IPS-NIHi7 (cell line): ENCODE data around the gene EFL1.
A peak's percentile ranks its signal among the peaks of the same experiment; 100 is the strongest.

Experiments
- DNase-seq: peaks from one replicate; pipeline ENCODE4 v3.0.0; 2012; ENCODE audit warnings: mixed read lengths; ENCODE audit errors: extremely low spot score

The EFL1 gene

DNA sequence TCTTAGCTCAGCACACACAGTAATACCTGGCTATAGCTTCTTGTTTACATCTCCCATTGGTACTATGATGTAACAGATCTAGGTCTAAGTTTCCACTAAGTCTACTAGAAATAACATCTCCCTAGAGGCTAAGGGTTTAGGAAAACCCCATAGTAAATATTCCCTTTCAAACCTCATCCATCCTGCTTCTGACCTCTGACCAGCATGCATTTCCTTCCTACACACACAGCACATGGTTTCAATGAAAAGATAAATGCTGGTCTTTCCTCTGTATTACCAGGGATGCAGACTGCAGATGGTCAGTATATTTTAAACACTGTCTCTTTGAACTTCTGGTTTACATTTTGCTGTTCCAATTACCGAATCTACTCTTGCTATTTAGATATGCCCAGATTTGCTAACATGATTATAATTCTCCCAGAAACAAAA lies 96.6 kb downstream of the EFL1 start:
- no peak for DNase-seq

DNA sequence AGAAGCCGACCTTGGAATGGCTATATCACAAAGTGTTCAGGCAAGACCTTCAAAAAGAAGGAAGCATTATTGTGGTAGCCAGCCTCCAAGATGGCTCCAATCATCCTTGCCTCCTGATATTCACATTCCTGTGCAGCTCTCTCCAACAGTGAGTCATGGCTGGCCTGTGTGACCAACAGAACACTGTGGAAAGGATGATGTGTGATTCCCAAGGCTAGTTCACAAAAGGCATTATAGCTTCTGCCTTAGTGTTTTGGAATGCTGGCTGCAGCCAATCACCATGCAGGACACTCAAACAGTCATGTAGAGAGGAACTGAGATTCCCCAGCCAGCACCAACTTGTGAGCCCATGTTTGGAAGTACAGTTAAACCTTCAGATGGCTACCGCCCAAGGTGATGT lies 102.6 kb downstream of the EFL1 start:
- peak; percentile 29 for DNase-seq

GRCh38 chr15:82158811-82159210 lies 103.7 kb downstream of the EFL1 start:
- DNase-seq = no peak

DNA sequence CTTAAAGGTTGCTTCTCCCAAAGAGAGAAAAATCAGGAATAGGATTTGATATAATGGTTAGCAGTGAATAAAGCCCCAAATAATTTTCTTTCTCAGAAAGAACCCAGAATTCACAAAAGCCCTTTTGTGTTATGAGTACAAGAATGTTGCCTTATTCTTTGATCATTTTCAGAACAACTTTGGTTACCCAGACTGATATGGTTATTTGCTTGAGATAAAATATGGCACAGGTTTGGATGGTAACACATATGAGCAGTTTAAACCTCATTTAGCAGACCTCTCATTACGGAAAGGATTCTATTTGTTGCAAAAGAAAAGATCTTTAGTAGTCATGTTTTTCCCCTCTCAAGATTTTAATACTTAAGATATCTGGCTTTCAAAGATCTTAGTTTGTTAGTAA lies 111.9 kb downstream of the EFL1 start:
- DNase-seq = no peak

GRCh38 chr15:82146990-82147461 lies 115.5 kb downstream of the EFL1 start:
- no peak for DNase-seq

GRCh38 chr15:82146576-82146975 lies 116.0 kb downstream of the EFL1 start:
- no peak for DNase-seq

- no peak for DNase-seq
These were observed 118.8 kb downstream of the EFL1 start for GRCh38 chr15:82143390-82144385.

DNA sequence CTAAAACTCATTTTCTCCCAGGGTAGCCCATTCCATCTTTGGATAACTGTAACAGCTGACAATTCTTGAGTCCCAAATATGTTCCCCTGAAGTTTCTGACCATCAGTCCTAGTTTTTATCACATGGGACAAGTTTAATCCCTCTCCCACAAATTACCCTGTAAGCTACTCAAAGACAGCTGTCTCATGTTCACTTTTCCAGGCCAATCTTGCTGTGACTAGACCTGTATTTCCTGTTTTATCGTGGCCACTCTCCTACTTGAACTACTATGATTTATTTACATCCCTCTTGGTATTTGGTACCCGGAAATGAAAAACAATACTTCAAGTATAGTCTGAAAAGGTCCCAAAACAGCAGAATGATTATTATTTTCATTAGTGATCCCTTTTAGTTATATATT lies 121.6 kb downstream of the EFL1 start:
- DNase-seq = no peak

GRCh38 chr15:82139823-82140268 lies 122.7 kb downstream of the EFL1 start:
- peak; percentile 51 for DNase-seq

DNA sequence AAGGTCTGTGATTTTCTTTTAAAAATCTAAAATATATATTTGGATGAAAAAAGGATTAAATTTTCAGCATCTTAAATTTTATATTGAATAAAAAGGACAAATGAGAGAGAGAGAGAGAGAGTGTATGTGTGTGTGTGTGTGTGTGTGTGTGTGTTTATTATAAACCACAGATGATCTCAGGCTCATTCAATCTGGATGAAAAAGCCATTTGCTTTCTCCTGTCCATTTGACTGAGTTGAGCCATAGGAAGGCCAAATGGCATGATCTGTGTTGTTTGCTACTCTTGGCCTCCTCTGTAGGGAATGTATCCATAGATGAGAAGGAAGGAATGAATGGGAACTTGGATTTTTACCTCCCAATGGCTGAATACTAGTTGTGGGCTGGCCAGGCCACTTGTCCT lies 124.2 kb downstream of the EFL1 start:
- DNase-seq = no peak

- no peak for DNase-seq
These were observed 125.3 kb downstream of the EFL1 start for GRCh38 chr15:82137261-82137660.

DNA sequence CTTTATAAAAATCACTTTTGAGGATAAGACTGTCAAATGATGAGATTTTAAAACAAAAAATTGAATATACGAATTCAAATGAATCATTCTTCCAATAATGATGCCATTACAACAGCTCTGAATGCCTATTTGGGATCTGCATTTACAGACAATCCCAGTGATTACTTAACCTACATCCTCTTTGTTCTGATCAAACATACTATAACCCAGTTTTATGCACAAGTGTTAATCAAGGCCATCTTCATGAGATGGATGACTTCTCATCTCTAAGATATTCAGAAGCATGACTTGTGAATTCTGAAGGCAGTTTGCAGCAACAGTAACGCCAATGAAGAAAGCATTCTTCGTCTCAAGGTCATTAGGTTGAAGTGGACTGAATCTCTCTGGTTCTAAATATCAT lies 126.4 kb downstream of the EFL1 start:
- no peak for DNase-seq

GRCh38 chr15:82135638-82136037 lies 126.9 kb downstream of the EFL1 start:
- DNase-seq = no peak

- DNase-seq = no peak
These were observed 128.1 kb downstream of the EFL1 start for GRCh38 chr15:82134461-82134860.

DNA sequence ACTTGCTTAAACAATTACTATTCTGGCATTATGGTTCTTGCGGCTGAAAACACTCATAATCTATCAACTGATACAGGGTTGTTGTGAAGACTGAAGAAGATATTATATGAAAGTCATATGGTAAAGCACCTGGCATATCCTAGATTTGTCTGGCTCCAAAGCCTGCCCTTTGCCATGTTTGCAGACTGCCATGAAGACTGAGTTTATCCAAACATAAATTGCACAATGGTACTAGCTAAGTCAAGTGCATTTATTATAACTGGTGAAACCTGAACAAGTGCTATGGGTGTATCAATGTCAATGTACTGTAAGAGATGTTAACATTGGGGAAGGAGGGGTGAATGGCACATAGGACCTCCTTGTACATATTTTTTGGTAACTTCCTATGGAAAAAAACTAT lies 129.3 kb downstream of the EFL1 start:
- DNase-seq = no peak

- DNase-seq = no peak
These were observed 129.8 kb downstream of the EFL1 start for GRCh38 chr15:82132742-82133141.

GRCh38 chr15:82132096-82132495 lies 130.4 kb downstream of the EFL1 start:
- DNase-seq = no peak

- no peak for DNase-seq
These were observed 132.3 kb downstream of the EFL1 start for GRCh38 chr15:82130248-82130647.

DNA sequence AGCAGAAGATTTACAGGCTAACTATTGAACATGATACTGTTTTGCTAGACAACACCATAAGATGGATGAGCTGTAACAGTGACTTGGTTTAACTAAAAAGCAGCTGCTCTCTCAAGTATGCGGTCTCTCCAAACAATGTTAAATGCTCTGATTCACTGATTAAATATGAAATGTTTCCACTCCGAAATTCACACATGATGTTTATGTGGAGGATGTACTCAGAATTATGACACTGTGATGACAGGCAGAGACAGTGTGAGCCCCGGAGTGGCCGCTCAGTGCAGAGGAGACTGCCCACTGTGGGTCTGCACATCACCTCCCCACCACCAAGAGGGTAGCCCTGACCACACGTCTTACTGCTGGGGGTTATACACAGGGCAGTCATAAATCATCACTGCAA lies 132.8 kb downstream of the EFL1 start:
- no peak for DNase-seq

DNA sequence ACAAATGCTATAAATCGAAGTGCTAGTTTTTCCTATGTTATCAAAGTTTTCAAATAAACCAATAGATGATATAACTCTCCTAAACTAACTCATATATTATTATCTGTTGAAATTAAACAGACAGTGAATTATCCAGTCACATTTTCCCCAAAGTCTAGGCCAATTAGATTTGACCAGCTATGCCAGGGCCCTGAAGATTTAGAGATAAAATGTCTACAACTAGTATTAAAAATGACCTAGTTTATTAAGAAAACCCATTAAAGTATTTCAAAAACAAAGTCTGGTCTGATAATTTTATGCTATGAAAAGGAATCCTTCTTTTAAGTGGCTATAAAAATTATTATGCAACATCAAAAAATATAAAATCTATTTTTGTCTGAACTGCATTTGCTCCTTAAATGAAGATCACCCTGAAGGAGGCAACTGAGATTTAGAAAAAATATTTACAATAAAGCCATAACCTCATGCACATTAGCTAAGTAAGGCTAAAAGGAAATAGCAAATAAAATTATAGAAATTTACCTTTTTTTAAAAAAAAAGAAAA lies 133.3 kb downstream of the EFL1 start:
- no peak for DNase-seq

GRCh38 chr15:82128401-82129148 lies 134.0 kb downstream of the EFL1 start:
- DNase-seq = no peak

GRCh38 chr15:82127581-82127980 lies 135.0 kb downstream of the EFL1 start:
- DNase-seq = no peak
